ENCODE data around the gene CHTF18. TPM values are rescaled to one million over a fixed set of nuclear protein-coding genes. Genes with fewer than 3 reads are reported as not detected.

CHTF18 gene
- total and polyA plus RNA-seq, 2 experiments from 2014 or later = 61.3 to 129 TPM

GRCh38 chr16:766008-766819 is 22.2 kb upstream of the CHTF18 start:
- Mint-ChIP-seq H3K4me3 (no peak overlapping the region), H3K36me3 (ENCODE audit: low read depth) (no peaks in the 10 kb centered on the region), H3K27ac (no peak overlapping the region), H3K4me1 (no peaks in the 10 kb centered on the region; the same call in 2 of the 3 replicates), H3K27me3 (ENCODE audit: insufficient read depth, low read depth, poor library complexity) (peaks cover 15% of the 10 kb centered on the region), H3K9me3 (no peaks in the 10 kb centered on the region)
- no peaks in the 10 kb centered on the region for H3K9me2 ChIP-seq (ENCODE audit: insufficient read depth)
- H3K27ac ChIP-seq (ENCODE audit: low read depth) = no peak overlapping the region
- no peaks in the 10 kb centered on the region for H3K4me1 ChIP-seq (ENCODE audit: insufficient read depth)
- no peaks in the 10 kb centered on the region for H4K20me1 ChIP-seq (replicated peaks; ENCODE audit: insufficient read depth)
- H3K27me3 ChIP-seq (ENCODE audit: insufficient read depth) = no peaks in the 10 kb centered on the region
- DNase-seq (ENCODE audit: low spot score) (no peak), ATAC-seq (no peak)
- H3F3A ChIP-seq (replicated peaks; ENCODE audit: low read depth) = 0 out of 2 replicates have a peak, but pooled peaks cover 3% of the 10 kb centered on the region
- no peak overlapping the region for H3K4me2 ChIP-seq
- H3K4me3 ChIP-seq = no peak overlapping the region
- H2AFZ ChIP-seq = no peak overlapping the region
- no peak for TF ChIP-seq CREB1 (CRISPR knock-in tag; IDR thresholded peaks at IDR 0.05; ENCODE audit: low read depth)
- TF ChIP-seq NANOG (IDR thresholded peaks at IDR 0.05; ENCODE audit: borderline replicate concordance) = no peak
- no peak for TF ChIP-seq JUNB (IDR thresholded peaks at IDR 0.05; ENCODE audit: unreplicated experiment)
- no peak for TF ChIP-seq ZNF462 (CRISPR knock-in tag; IDR thresholded peaks at IDR 0.05)
- no peak for TF ChIP-seq ZNF331 (CRISPR knock-in tag; IDR thresholded peaks at IDR 0.05; ENCODE audit: low read depth)
- TF ChIP-seq CTCF (conservative IDR thresholded peaks at IDR 0.05; ENCODE audit: low read depth in 2 of 2) = no peak
- no peaks in the 10 kb centered on the region for H3K79me2 ChIP-seq (replicated peaks; ENCODE audit: insufficient read depth)
- H3K36me3 ChIP-seq (ENCODE audit: insufficient read depth) = no peaks in the 10 kb centered on the region
